ENCODE results near the gene PAFAH1B2. TPM values are rescaled to one million over a fixed set of nuclear protein-coding genes. Genes with fewer than 3 reads are reported as not detected.
"Not testable (repeated sequence)": the region's sequence is repeated elsewhere in the genome, so short reads cannot be mapped to it uniquely, and the experiment has no call there.

PAFAH1B2 gene
- total RNA-seq, 2 donors from 2014 or later = 31.1 to 43.4 TPM

GRCh38 chr11:117200813-117201657 is 56.9 kb downstream of the PAFAH1B2 start:
- H3K27ac Mint-ChIP-seq = peak overlapping the region; percentile 37
- ATAC-seq (no peak), DNase-seq (no peak)
- peaks cover 8% of the 10 kb centered on the region for H3K36me3 Mint-ChIP-seq (ENCODE audit: low read depth)
- H3K4me1 Mint-ChIP-seq = peaks cover 9% of the 10 kb centered on the region
- no peaks in the 10 kb centered on the region for H3K27me3 Mint-ChIP-seq
- no peak overlapping the region for H3K4me3 Mint-ChIP-seq
- H3K9me3 ChIP-seq (ENCODE audit: control insufficient read depth, low read length, poor library complexity, severe bottlenecking) = no peaks in the 10 kb centered on the region

- DNase-seq = no peak
- H3K27ac Mint-ChIP-seq = no peak overlapping the region
- H3K4me3 Mint-ChIP-seq = no peak overlapping the region
- H3K36me3 Mint-ChIP-seq (ENCODE audit: low read depth) = peaks cover 8% of the 10 kb centered on the region
- ATAC-seq = no peak
- peaks cover 9% of the 10 kb centered on the region for H3K4me1 Mint-ChIP-seq
- no peaks in the 10 kb centered on the region for H3K9me3 ChIP-seq (ENCODE audit: control insufficient read depth, low read length, poor library complexity, severe bottlenecking)
- H3K27me3 Mint-ChIP-seq = no peaks in the 10 kb centered on the region
These were observed 57.7 kb downstream of the PAFAH1B2 start for GRCh38 chr11:117201658-117202305.

- no peak for ATAC-seq
- H3K9me3 ChIP-seq (ENCODE audit: control insufficient read depth, low read length, poor library complexity, severe bottlenecking) = no peaks in the 10 kb centered on the region
- peaks cover 8% of the 10 kb centered on the region for H3K36me3 Mint-ChIP-seq (ENCODE audit: low read depth)
- H3K27me3 Mint-ChIP-seq = no peaks in the 10 kb centered on the region
- H3K27ac Mint-ChIP-seq = peak overlapping the region; percentile 77
- peaks cover 7% of the 10 kb centered on the region for H3K4me1 Mint-ChIP-seq
- no peak overlapping the region for H3K4me3 Mint-ChIP-seq
- DNase-seq = no peak
These were observed 58.4 kb downstream of the PAFAH1B2 start for GRCh38 chr11:117202386-117203068.

GRCh38 chr11:117203069-117203407 is 59.0 kb downstream of the PAFAH1B2 start:
- no peak overlapping the region for H3K4me3 Mint-ChIP-seq
- ATAC-seq = peak; percentile 8
- peak overlapping the region; percentile 77 for H3K27ac Mint-ChIP-seq

GRCh38 chr11:117204283-117205080 is 60.4 kb downstream of the PAFAH1B2 start:
- no peaks in the 10 kb centered on the region for H3K27me3 Mint-ChIP-seq
- no peak overlapping the region for H3K4me3 Mint-ChIP-seq
- H3K36me3 Mint-ChIP-seq (ENCODE audit: low read depth) = peaks cover 10% of the 10 kb centered on the region
- no peak for ATAC-seq
- H3K9me3 ChIP-seq (ENCODE audit: control insufficient read depth, low read length, poor library complexity, severe bottlenecking) = no peaks in the 10 kb centered on the region
- DNase-seq = no peak
- peak overlapping the region; percentile 77 for H3K27ac Mint-ChIP-seq
- peaks cover 7% of the 10 kb centered on the region for H3K4me1 Mint-ChIP-seq

More at GRCh38 chr11:117203069-117203407, 59.0 kb downstream of the PAFAH1B2 start:
- Mint-ChIP-seq H3K4me1 (peaks cover 7% of the 10 kb centered on the region), H3K27me3 (no peaks in the 10 kb centered on the region), H3K36me3 (ENCODE audit: low read depth) (peaks cover 8% of the 10 kb centered on the region)
- no peaks in the 10 kb centered on the region for H3K9me3 ChIP-seq (ENCODE audit: control insufficient read depth, low read length, poor library complexity, severe bottlenecking)
- no peak for DNase-seq

DNA sequence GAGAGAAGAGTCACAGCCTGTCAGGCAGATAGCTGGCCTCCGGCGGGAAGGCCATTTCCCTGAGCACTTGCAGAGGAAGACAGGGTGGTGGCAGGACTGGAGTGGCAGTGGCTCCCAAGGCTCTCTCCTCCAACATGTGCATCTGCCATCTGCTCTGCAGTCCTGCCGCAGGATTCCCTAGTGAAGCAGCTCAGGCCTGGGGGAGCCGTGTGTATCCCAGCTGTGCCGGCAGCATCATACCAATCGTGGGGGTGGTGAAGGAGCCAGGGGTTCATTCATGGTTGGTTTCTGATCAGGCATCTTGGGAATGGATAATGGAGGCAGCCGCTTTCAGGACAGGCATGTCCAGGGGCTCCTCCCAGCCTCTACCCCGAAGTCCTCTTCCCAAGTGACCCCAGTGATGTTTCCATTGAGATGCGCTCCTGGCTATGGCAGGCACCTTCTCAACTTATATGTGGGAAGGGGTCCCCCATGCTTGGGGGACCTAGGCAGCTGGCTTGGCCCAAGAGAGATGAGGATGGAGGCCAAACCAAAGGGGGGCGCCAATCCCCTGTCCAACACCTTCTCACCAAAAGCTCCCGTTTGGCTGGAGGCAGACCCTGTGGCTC is 61.2 kb downstream of the PAFAH1B2 start:
- no peaks in the 10 kb centered on the region for H3K9me3 ChIP-seq (ENCODE audit: control insufficient read depth, low read length, poor library complexity, severe bottlenecking)
- no peak overlapping the region for H3K4me3 Mint-ChIP-seq
- H3K4me1 Mint-ChIP-seq = peaks cover 7% of the 10 kb centered on the region
- DNase-seq = no peak
- peaks cover 10% of the 10 kb centered on the region for H3K36me3 Mint-ChIP-seq (ENCODE audit: low read depth)
- no peaks in the 10 kb centered on the region for H3K27me3 Mint-ChIP-seq
- ATAC-seq = no peak
- peak overlapping the region; percentile 77 for H3K27ac Mint-ChIP-seq

DNA sequence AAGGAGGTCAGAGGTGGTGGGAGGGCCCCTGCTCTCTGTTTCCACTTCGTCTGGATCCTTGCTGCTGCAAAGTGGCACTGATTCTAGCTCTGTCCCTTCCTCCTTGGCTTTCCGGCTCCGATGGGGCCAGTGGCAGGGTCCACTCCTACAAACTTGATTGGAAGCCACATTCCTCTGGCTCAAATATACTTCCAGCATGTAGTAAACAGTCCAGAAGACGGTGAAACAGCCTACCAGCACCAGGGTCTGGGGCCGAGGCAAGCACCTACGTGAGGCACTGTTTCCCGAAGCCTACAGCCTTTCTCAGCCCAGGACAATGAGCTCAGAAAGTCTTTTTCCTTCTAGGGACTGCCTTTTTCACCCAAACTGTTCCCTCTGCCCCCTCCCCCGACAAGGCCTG is 62.0 kb downstream of the PAFAH1B2 start:
- not testable (repeated sequence) for H3K27me3 Mint-ChIP-seq; H3K9me3 ChIP-seq (ENCODE audit: control insufficient read depth, low read length, poor library complexity, severe bottlenecking); H3K27ac Mint-ChIP-seq; H3K4me3 Mint-ChIP-seq; H3K4me1 Mint-ChIP-seq; DNase-seq; ATAC-seq
- H3K36me3 Mint-ChIP-seq (ENCODE audit: low read depth) = peaks cover 10% of the 10 kb centered on the region

GRCh38 chr11:117206859-117207258 is 62.8 kb downstream of the PAFAH1B2 start:
- Mint-ChIP-seq H3K36me3 (ENCODE audit: low read depth) (peaks cover 13% of the 10 kb centered on the region), H3K4me1 (peaks cover 12% of the 10 kb centered on the region)
- not testable (repeated sequence) for ATAC-seq; H3K27ac Mint-ChIP-seq; H3K4me3 Mint-ChIP-seq; DNase-seq; H3K27me3 Mint-ChIP-seq; H3K9me3 ChIP-seq (ENCODE audit: control insufficient read depth, low read length, poor library complexity, severe bottlenecking)

DNA sequence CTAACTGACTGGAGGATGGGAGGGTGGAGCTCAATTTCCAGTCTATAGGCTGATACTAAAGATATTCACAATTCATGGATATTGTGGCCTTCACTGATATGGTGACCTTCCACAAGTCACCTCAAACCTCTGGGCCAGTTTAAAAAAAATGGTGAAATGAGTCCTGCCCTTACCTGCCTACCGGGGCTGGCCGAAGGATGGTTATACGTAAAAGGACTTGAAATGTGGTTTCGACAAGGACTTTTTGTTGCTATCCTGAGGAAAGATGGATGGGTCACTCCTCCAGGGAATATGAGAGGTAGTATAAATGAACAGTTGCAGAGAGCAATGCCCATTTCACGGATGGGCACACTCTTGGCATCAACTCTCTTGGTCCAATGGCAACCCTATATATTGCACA is 63.4 kb downstream of the PAFAH1B2 start:
- H3K4me3 Mint-ChIP-seq; DNase-seq; H3K9me3 ChIP-seq (ENCODE audit: control insufficient read depth, low read length, poor library complexity, severe bottlenecking); ATAC-seq; H3K27ac Mint-ChIP-seq; H3K27me3 Mint-ChIP-seq: not testable (repeated sequence)
- H3K4me1 Mint-ChIP-seq = peaks cover 12% of the 10 kb centered on the region
- peaks cover 13% of the 10 kb centered on the region for H3K36me3 Mint-ChIP-seq (ENCODE audit: low read depth)

DNA sequence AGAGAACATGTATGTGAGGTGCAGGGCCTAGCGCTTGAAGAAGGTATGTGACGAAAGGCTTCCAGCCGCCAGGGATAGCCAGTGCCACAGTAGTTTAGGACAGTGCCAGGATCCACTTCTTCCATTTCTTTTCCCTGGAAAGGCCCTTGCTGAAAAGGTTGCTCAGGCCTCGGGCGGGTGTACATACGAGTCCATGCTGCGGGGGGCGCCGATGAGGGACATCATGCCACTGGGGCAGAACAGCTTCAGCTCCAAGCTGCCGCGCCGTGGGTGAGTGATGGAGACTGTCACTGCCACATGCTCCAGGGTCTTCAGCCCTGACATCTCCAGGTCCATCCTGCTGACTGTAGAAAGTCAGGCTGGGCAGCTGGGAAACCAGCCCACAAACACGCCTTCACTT is 64.6 kb downstream of the PAFAH1B2 start:
- Mint-ChIP-seq H3K36me3 (ENCODE audit: low read depth) (peaks cover 19% of the 10 kb centered on the region), H3K4me1 (peaks cover 16% of the 10 kb centered on the region)
- H3K27me3 Mint-ChIP-seq; ATAC-seq; H3K9me3 ChIP-seq (ENCODE audit: control insufficient read depth, low read length, poor library complexity, severe bottlenecking); DNase-seq; H3K4me3 Mint-ChIP-seq; H3K27ac Mint-ChIP-seq: not testable (repeated sequence)

GRCh38 chr11:117209351-117210125 is 65.5 kb downstream of the PAFAH1B2 start:
- not testable (repeated sequence) for ATAC-seq; H3K27ac Mint-ChIP-seq; H3K9me3 ChIP-seq (ENCODE audit: control insufficient read depth, low read length, poor library complexity, severe bottlenecking); H3K27me3 Mint-ChIP-seq; DNase-seq; H3K4me3 Mint-ChIP-seq
- Mint-ChIP-seq H3K36me3 (ENCODE audit: low read depth) (peaks cover 25% of the 10 kb centered on the region), H3K4me1 (peaks cover 19% of the 10 kb centered on the region)

DNA sequence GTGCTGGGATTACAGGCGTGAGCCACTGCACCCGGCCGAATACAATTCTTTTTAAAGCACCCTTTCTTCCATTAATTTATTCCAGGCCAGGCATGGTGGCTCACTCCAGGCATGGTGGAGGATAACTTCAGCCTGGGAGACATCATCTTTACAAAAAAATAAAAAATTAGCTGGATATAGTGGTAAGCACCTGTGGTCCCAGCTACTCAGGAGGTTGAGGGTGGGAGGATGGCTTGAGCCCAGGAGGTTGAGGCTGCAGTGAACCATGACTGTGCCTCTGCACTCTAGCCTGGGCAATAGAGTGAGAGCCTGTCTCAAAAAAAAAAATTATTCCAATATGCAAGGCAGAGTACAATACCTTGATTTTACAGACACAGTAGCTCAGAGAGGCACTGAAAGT is 66.5 kb downstream of the PAFAH1B2 start:
- H3K4me3 Mint-ChIP-seq = no peak overlapping the region
- H3K27ac Mint-ChIP-seq = no peak overlapping the region
- no peaks in the 10 kb centered on the region for H3K9me3 ChIP-seq (ENCODE audit: control insufficient read depth, low read length, poor library complexity, severe bottlenecking)
- no peak for DNase-seq
- peaks cover 17% of the 10 kb centered on the region for H3K4me1 Mint-ChIP-seq
- ATAC-seq = no peak
- no peaks in the 10 kb centered on the region for H3K27me3 Mint-ChIP-seq
- peaks cover 18% of the 10 kb centered on the region for H3K36me3 Mint-ChIP-seq (ENCODE audit: low read depth)
